ENCODE results near the gene WDR20.
A peak's percentile ranks its signal among the peaks of the same experiment; 100 is the strongest.

Gene WDR20

GRCh38 chr14:102139286-102140026, at the start of gene WDR20:
Gene WDR20, plus strand, starts transcription at chr14:102139897. Its CDS starts 27 bp downstream, at chr14:102139924.
- H3K4me3 ChIP-seq (ENCODE audit: low read length) = peak within 1 kb of the TSS; percentile 92
- peak; percentile 99 for DNase-seq (ENCODE audit: low read depth)
- peak; percentile 8 for TF ChIP-seq CTCF (IDR thresholded peaks at IDR 0.05; ENCODE audit: insufficient read depth, low read depth, low read length, missing control alignments)

GRCh38 chr14:102090713-102091112, 49.0 kb upstream of the WDR20 start:
- TF ChIP-seq CTCF (IDR thresholded peaks at IDR 0.05; ENCODE audit: insufficient read depth, low read depth, low read length, missing control alignments) = no peak
- no peak overlapping the region for H3K4me3 ChIP-seq (ENCODE audit: low read length)
- no peak for DNase-seq (ENCODE audit: low read depth)

- TF ChIP-seq CTCF (IDR thresholded peaks at IDR 0.05; ENCODE audit: insufficient read depth, low read depth, low read length, missing control alignments) = no peak
- H3K4me3 ChIP-seq (ENCODE audit: low read length) = no peak overlapping the region
- DNase-seq (ENCODE audit: low read depth) = no peak
Observed at GRCh38 chr14:102092806-102093205, 46.9 kb upstream of the WDR20 start.

GRCh38 chr14:102094101-102094500, 45.6 kb upstream of the WDR20 start:
- DNase-seq (ENCODE audit: low read depth) = peak; percentile 61
- TF ChIP-seq CTCF (IDR thresholded peaks at IDR 0.05; ENCODE audit: insufficient read depth, low read depth, low read length, missing control alignments) = peak; percentile 12
- H3K4me3 ChIP-seq (ENCODE audit: low read length) = no peak overlapping the region

GRCh38 chr14:102095231-102095870, 44.3 kb upstream of the WDR20 start:
- no peak overlapping the region for H3K4me3 ChIP-seq (ENCODE audit: low read length)
- peak; percentile 38 for DNase-seq (ENCODE audit: low read depth)
- TF ChIP-seq CTCF (IDR thresholded peaks at IDR 0.05; ENCODE audit: insufficient read depth, low read depth, low read length, missing control alignments) = no peak

GRCh38 chr14:102095871-102096568, 43.7 kb upstream of the WDR20 start:
- no peak for DNase-seq (ENCODE audit: low read depth)
- no peak overlapping the region for H3K4me3 ChIP-seq (ENCODE audit: low read length)
- TF ChIP-seq CTCF (IDR thresholded peaks at IDR 0.05; ENCODE audit: insufficient read depth, low read depth, low read length, missing control alignments) = no peak
